ENCODE results near the gene TIPIN. TPM values are rescaled to one million over a fixed set of nuclear protein-coding genes. Genes with fewer than 3 reads are reported as not detected.
"Not testable (repeated sequence)": the region's sequence is repeated elsewhere in the genome, so short reads cannot be mapped to it uniquely, and the experiment has no call there.

Gene TIPIN
- total RNA-seq, 1 donor from 2014 or later, result 43.3 TPM

- H3K9me3 Mint-ChIP-seq; intact Hi-C loops (cut with micrococcal nuclease); H3K27ac Mint-ChIP-seq; DNase-seq (ENCODE audit: low spot score); H3K27me3 Mint-ChIP-seq (ENCODE audit: low read depth); H3K4me3 Mint-ChIP-seq (ENCODE audit: low read depth): not testable (repeated sequence)
- Mint-ChIP-seq H3K36me3 (ENCODE audit: low read depth) (peaks cover 71% of the 10 kb centered on the region), H3K4me1 (ENCODE audit: low read depth) (peaks cover 67% of the 10 kb centered on the region)
Measured at GRCh38 chr15:66393037-66393436, 36.6 kb upstream of the TIPIN start.

DNA sequence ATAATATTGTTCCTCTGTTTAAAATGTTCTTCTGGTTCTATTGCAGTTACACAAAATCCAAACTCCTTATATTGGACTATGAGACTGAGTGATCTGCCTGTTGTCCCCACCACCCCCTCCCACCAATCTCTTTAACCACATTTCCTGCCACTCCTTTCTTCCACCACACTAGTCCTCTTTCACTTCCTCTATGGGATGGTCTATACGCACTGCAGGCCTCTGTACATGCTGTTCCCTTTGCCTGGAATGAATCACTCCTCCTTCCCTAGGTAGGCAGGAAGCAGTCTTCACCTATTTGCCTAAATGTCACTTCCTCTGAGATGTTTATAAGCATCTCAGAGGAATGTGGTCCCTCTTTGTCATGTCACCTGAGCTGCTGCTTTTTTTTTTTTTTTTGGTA, 34.2 kb upstream of the TIPIN start:
- H3K4me1 Mint-ChIP-seq (ENCODE audit: low read depth), result peaks cover 68% of the 10 kb centered on the region
- peak overlapping the region; percentile 40 for H3K4me3 Mint-ChIP-seq (ENCODE audit: low read depth)
- no peaks in the 10 kb centered on the region for H3K27me3 Mint-ChIP-seq (ENCODE audit: low read depth)
- H3K36me3 Mint-ChIP-seq (ENCODE audit: low read depth), result peaks cover 59% of the 10 kb centered on the region
- intact Hi-C loops (cut with micrococcal nuclease), result loop anchor here (1.0 kb wide), 1 partner anchor 11 kb away; no protein-coding TSS in a partner anchor
- peak overlapping the region; percentile 76 for H3K27ac Mint-ChIP-seq
- DNase-seq (ENCODE audit: low spot score), result peak; percentile 24
- no peaks in the 10 kb centered on the region for H3K9me3 Mint-ChIP-seq

- intact Hi-C loops (cut with micrococcal nuclease), result loop anchor here (1.0 kb wide), 1 partner anchor 11 kb away; no protein-coding TSS in a partner anchor
- Mint-ChIP-seq H3K4me3 (ENCODE audit: low read depth) (peak overlapping the region; percentile 40), H3K4me1 (ENCODE audit: low read depth) (peaks cover 66% of the 10 kb centered on the region), H3K9me3 (no peaks in the 10 kb centered on the region), H3K27ac (peak overlapping the region; percentile 76), H3K36me3 (ENCODE audit: low read depth) (peaks cover 54% of the 10 kb centered on the region), H3K27me3 (ENCODE audit: low read depth) (no peaks in the 10 kb centered on the region)
- DNase-seq (ENCODE audit: low spot score), result no peak
Measured at GRCh38 chr15:66389859-66390381, 33.4 kb upstream of the TIPIN start.

GRCh38 chr15:66389098-66389858, 32.8 kb upstream of the TIPIN start:
- DNase-seq (ENCODE audit: low spot score), result peak; percentile 25
- peak overlapping the region; percentile 76 for H3K27ac Mint-ChIP-seq
- H3K4me1 Mint-ChIP-seq (ENCODE audit: low read depth), result peaks cover 62% of the 10 kb centered on the region
- H3K27me3 Mint-ChIP-seq (ENCODE audit: low read depth), result no peaks in the 10 kb centered on the region
- H3K4me3 Mint-ChIP-seq (ENCODE audit: low read depth), result peak overlapping the region; percentile 97
- no peaks in the 10 kb centered on the region for H3K9me3 Mint-ChIP-seq
- intact Hi-C loops (cut with micrococcal nuclease), result no loop called here
- H3K36me3 Mint-ChIP-seq (ENCODE audit: low read depth), result peaks cover 50% of the 10 kb centered on the region

- Mint-ChIP-seq H3K9me3 (no peaks in the 10 kb centered on the region), H3K27me3 (ENCODE audit: low read depth) (no peaks in the 10 kb centered on the region), H3K36me3 (ENCODE audit: low read depth) (peaks cover 47% of the 10 kb centered on the region), H3K4me3 (ENCODE audit: low read depth) (peak overlapping the region; percentile 97), H3K4me1 (ENCODE audit: low read depth) (peaks cover 55% of the 10 kb centered on the region), H3K27ac (no peak overlapping the region)
- DNase-seq (ENCODE audit: low spot score), result no peak
- intact Hi-C loops (cut with micrococcal nuclease), result no loop called here
Measured at GRCh38 chr15:66388576-66388975, 32.1 kb upstream of the TIPIN start.

DNA sequence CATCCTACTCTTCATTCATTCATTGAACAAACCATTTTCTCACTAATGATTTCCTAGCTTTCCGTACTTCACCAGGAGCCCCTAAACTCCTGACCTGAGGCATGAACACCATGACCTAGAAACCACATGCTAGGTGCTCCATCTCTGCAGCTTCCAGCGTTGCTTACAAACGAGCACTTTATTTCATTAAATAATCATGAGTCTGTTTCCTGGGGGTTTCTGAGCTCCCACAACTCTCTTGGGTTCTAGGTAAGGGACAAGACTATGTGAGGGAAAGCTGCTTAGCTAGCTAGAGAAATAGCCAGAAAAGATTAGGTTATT, 31.5 kb upstream of the TIPIN start:
- DNase-seq (ENCODE audit: low spot score), result no peak
- H3K36me3 Mint-ChIP-seq (ENCODE audit: low read depth), result peaks cover 44% of the 10 kb centered on the region
- H3K4me3 Mint-ChIP-seq (ENCODE audit: low read depth), result peak overlapping the region; percentile 97
- H3K4me1 Mint-ChIP-seq (ENCODE audit: low read depth), result peaks cover 50% of the 10 kb centered on the region
- H3K9me3 Mint-ChIP-seq, result no peaks in the 10 kb centered on the region
- intact Hi-C loops (cut with micrococcal nuclease), result no loop called here
- H3K27me3 Mint-ChIP-seq (ENCODE audit: low read depth), result no peaks in the 10 kb centered on the region
- peak overlapping the region; percentile 90 for H3K27ac Mint-ChIP-seq

DNA sequence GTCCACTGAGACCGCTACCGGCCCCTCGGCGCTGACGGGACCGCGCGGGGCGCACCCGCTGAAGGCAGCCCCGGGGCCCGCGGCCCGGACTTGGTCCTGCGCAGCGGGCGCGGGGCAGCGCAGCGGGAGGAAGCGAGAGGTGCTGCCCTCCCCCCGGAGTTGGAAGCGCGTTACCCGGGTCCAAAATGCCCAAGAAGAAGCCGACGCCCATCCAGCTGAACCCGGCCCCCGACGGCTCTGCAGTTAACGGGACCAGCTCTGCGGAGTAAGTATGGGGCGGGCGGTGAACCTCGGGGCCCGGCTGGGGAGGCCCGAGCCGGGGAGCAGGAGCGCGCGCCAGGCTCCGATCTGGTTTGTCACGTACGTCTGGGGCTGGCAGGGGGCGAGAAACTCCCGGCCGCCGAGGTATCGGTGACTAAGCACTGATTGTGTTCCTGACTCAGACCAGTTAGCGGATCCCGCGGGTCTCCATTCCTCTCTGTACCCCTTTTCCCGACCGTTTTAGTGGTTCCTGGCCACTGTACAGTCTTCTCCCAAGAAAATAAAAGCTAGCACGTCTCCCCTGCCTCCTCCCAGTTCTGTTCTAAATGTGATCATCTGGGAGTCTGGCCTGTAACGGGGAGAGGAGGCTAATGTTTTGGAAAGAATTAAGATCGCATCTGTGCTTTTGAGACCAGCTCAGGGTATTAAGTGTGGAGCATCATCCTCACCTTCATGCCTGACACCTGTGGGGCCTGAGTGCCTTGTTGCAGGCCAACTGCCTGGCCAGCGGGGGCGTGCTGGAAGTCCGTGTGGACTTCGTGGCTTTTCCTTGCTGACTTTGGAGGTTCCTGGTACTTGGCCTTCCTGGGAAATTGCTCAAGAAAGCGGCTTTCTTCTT, 30.9 kb upstream of the TIPIN start:
- H3K36me3 Mint-ChIP-seq (ENCODE audit: low read depth), result peaks cover 41% of the 10 kb centered on the region
- H3K9me3 Mint-ChIP-seq, result no peaks in the 10 kb centered on the region
- intact Hi-C loops (cut with micrococcal nuclease), result loop anchor here (2.0 kb wide), 1 partner anchor 13 kb away; no protein-coding TSS in a partner anchor
- no peaks in the 10 kb centered on the region for H3K27me3 Mint-ChIP-seq (ENCODE audit: low read depth)
- H3K27ac Mint-ChIP-seq, result peak overlapping the region; percentile 90
- peak overlapping the region; percentile 97 for H3K4me3 Mint-ChIP-seq (ENCODE audit: low read depth)
- peaks cover 47% of the 10 kb centered on the region for H3K4me1 Mint-ChIP-seq (ENCODE audit: low read depth)
- peak; percentile 51 for DNase-seq (ENCODE audit: low spot score)

DNA sequence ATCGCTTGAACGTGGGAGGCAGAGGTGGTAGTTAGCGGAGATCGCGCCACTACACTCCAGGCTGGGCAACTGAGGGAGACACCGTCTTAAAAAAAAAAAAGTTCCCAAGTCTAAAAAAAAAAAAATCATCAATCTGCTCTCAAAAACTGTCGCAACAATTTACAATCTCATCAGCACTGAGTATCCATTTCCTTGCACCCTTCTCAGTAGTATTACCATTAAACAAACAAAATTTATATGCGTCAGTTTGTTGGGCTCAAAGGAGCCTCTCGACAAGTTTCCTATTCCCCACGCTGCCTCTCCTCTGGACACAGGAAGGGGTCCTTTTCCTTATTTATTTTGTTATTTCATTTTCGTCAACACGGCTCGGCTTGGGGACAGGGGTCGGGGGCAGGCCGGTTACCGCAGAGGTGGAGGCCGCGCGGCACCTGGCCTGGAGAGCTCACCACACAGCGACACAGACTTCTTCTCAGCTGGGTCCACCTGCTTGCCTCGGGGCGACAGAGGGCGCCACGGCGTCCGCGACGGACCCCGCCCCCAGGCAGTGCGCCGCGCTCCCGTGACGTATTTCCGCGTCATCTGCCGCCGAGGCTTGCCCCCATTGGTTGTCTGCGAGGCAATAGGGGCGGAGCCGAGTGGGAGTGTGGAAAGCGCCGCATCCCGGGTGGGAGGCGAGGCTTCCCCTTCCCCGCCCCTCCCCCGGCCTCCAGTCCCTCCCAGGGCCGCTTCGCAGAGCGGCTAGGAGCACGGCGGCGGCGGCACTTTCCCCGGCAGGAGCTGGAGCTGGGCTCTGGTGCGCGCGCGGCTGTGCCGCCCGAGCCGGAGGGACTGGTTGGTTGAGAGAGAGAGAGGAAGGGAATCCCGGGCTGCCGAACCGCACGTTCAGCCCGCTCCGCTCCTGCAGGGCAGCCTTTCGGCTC, 30.0 kb upstream of the TIPIN start, which contains the start of gene MAP2K1:
Gene MAP2K1 (plus strand): TSS at position 709 of the 920 bp plus-strand sequence. CDS start 436 bp downstream, outside the sequence.
- Mint-ChIP-seq H3K9me3 (no peaks in the 10 kb centered on the region), H3K4me1 (ENCODE audit: low read depth) (peaks cover 39% of the 10 kb centered on the region), H3K4me3 (ENCODE audit: low read depth) (peak within 1 kb of the TSS; percentile 99), H3K36me3 (ENCODE audit: low read depth) (peaks cover 32% of the 10 kb centered on the region), H3K27ac (peak within 1 kb of the TSS; percentile 99), H3K27me3 (ENCODE audit: low read depth) (no peaks in the 10 kb centered on the region)
- intact Hi-C loops (cut with micrococcal nuclease), result loop anchor here (1.0 to 2.0 kb wide), 4 partner anchors 14 to 111 kb away; partner anchors contain the start of genes SNAPC5 and TIPIN
- peak; percentile 98 for DNase-seq (ENCODE audit: low spot score)

DNA sequence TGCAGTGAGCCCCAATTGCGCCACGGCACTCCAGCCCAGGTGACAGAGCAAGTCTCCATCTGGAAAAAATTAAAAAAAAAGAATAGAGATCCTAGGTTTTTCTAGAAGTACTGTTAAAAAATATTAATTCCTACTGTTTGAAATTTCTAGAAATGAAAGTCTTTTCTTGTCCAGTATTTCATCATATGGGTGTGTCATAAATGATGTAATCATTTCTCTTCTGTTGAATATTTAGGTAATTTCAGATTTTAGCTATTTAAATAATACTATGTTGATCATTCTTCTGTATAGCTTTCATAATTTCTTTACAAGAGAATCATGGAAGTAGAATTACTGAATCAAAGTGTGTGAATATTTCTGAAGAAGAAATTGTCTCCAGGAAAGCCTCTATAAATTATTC, 24.9 kb upstream of the TIPIN start:
- H3K4me1 Mint-ChIP-seq (ENCODE audit: low read depth); DNase-seq (ENCODE audit: low spot score); H3K4me3 Mint-ChIP-seq (ENCODE audit: low read depth); H3K27me3 Mint-ChIP-seq (ENCODE audit: low read depth); H3K27ac Mint-ChIP-seq; H3K9me3 Mint-ChIP-seq; intact Hi-C loops (cut with micrococcal nuclease): not testable (repeated sequence)
- H3K36me3 Mint-ChIP-seq (ENCODE audit: low read depth), result peaks cover 10% of the 10 kb centered on the region

- no peaks in the 10 kb centered on the region for H3K4me1 Mint-ChIP-seq (ENCODE audit: low read depth)
Measured at GRCh38 chr15:66378814-66379430, 22.4 kb upstream of the TIPIN start.

DNA sequence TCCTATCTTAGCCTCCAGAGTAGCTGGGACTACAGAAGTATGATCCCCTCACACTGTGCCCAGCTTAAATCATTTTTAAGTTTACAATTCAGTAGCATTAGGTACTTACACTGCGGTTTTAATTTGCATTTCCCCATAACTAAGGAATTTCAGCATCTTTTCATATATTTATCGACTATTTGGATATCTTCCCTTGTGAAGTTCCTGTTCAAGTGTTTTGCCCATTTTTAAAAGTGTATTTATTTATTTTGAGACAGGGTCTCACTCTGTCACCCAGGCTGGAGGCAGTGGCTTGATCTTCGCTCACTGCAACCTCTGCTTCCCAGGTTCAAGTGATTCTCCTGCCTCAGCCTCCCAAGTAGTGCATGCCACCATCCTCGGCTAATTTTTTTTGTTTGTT, 17.7 kb upstream of the TIPIN start:
- Mint-ChIP-seq H3K27ac (no peak overlapping the region), H3K4me1 (ENCODE audit: low read depth) (peaks cover 19% of the 10 kb centered on the region), H3K36me3 (ENCODE audit: low read depth) (peaks cover 3% of the 10 kb centered on the region), H3K4me3 (ENCODE audit: low read depth) (no peak overlapping the region), H3K27me3 (ENCODE audit: low read depth) (no peaks in the 10 kb centered on the region), H3K9me3 (peaks cover 4% of the 10 kb centered on the region)
- DNase-seq (ENCODE audit: low spot score), result no peak
- intact Hi-C loops (cut with micrococcal nuclease), result no loop called here

More at GRCh38 chr15:66378814-66379430, 22.4 kb upstream of the TIPIN start:
- Mint-ChIP-seq H3K9me3 (peaks cover 4% of the 10 kb centered on the region), H3K36me3 (ENCODE audit: low read depth) (peaks cover 6% of the 10 kb centered on the region), H3K27me3 (ENCODE audit: low read depth) (no peaks in the 10 kb centered on the region), H3K4me3 (ENCODE audit: low read depth) (no peak overlapping the region), H3K27ac (no peak overlapping the region)
- intact Hi-C loops (cut with micrococcal nuclease), result no loop called here
- DNase-seq (ENCODE audit: low spot score), result no peak

Measured in activated T-helper 2 cell treated with anti-CD3 and anti-CD28 coated beads, Interferon-gamma antibody, Interleukin-2, Interleukin-4, amounts not matched to agents 10 μg/mL and 5 μg/mL and 100 μg/mL, durations not matched to agents 14 hours and 24 hours and 36 hours (primary cell).